ENCODE data around the gene EVI5. TPM values are rescaled to one million over a fixed set of nuclear protein-coding genes. Genes with fewer than 3 reads are reported as not detected.
"Not testable (repeated sequence)": the region's sequence is repeated elsewhere in the genome, so short reads cannot be mapped to it uniquely, and the experiment has no call there.

The EVI5 gene
- total RNA-seq, 1 experiment from 2014 or later = 11.4 TPM

GRCh38 chr1:92653605-92654381 lies 131.1 kb downstream of the EVI5 start (continued):
- TF ChIP-seq EMX1 (CRISPR knock-in tag; IDR thresholded peaks at IDR 0.05) (no peak), STAT6 (CRISPR knock-in tag; conservative IDR thresholded peaks at IDR 0.05; ENCODE audit: low read depth) (no peak), ZNF138 (CRISPR knock-in tag; conservative IDR thresholded peaks at IDR 0.05) (no peak), ATF3 (CRISPR knock-in tag; conservative IDR thresholded peaks at IDR 0.05) (no peak), NFE2L1 (CRISPR knock-in tag; IDR thresholded peaks at IDR 0.05) (no peak), SOX15 (CRISPR knock-in tag; IDR thresholded peaks at IDR 0.05) (no peak), MYBL2 (CRISPR knock-in tag; IDR thresholded peaks at IDR 0.05) (no peak), PREB (CRISPR knock-in tag; IDR thresholded peaks at IDR 0.05; ENCODE audit: borderline replicate concordance) (no peak), FOXP1 (CRISPR knock-in tag; IDR thresholded peaks at IDR 0.05; ENCODE audit: borderline replicate concordance) (no peak), NR3C1 (CRISPR knock-in tag; conservative IDR thresholded peaks at IDR 0.05; ENCODE audit: low read depth) (no peak), ATF1 (CRISPR knock-in tag; IDR thresholded peaks at IDR 0.05) (no peak)

- H3K4me3 Mint-ChIP-seq; H3K27ac Mint-ChIP-seq; H3K27me3 Mint-ChIP-seq (ENCODE audit: low read depth); ATAC-seq; H3K36me3 Mint-ChIP-seq; CTCF ChIA-PET; POLR2A ChIA-PET; H3K4me1 Mint-ChIP-seq; DNase-seq (ENCODE audit: low spot score): not testable (repeated sequence)
- peaks cover 10% of the 10 kb centered on the region for H3K9me3 Mint-ChIP-seq
These were observed 144.2 kb downstream of the EVI5 start for GRCh38 chr1:92640686-92641085.

- Mint-ChIP-seq H3K9me3 (peaks cover 24% of the 10 kb centered on the region), H3K27ac (no peak overlapping the region), H3K27me3 (ENCODE audit: low read depth) (no peaks in the 10 kb centered on the region; the same call in 1 of the 2 replicates), H3K4me1 (peaks cover 9% of the 10 kb centered on the region; the same call in 1 of the 2 replicates), H3K36me3 (peaks cover 27% of the 10 kb centered on the region), H3K4me3 (no peak overlapping the region)
- POLR2A ChIA-PET = no interaction called here
- ATAC-seq (no peak), DNase-seq (ENCODE audit: low spot score) (no peak)
- CTCF ChIA-PET = no interaction called here
- TF ChIP-seq ATF6 (CRISPR knock-in tag; IDR thresholded peaks at IDR 0.05) (no peak), NFATC4 (CRISPR knock-in tag; IDR thresholded peaks at IDR 0.05) (no peak), CREB1 (CRISPR knock-in tag; IDR thresholded peaks at IDR 0.05) (no peak), FOXJ3 (CRISPR knock-in tag; IDR thresholded peaks at IDR 0.05; ENCODE audit: borderline replicate concordance) (no peak), ZNF423 (CRISPR knock-in tag; IDR thresholded peaks at IDR 0.05) (no peak), ZNF121 (CRISPR knock-in tag; IDR thresholded peaks at IDR 0.05) (no peak), PRDM15 (CRISPR knock-in tag; IDR thresholded peaks at IDR 0.05) (no peak), ZNF219 (CRISPR knock-in tag; IDR thresholded peaks at IDR 0.05; ENCODE audit: borderline replicate concordance) (no peak), ELF4 (CRISPR knock-in tag; IDR thresholded peaks at IDR 0.05; ENCODE audit: low read depth) (no peak), IRF2 (CRISPR knock-in tag; IDR thresholded peaks at IDR 0.05; ENCODE audit: borderline replicate concordance, low read depth) (no peak), NFE2L1 (CRISPR knock-in tag; IDR thresholded peaks at IDR 0.05) (no peak), E2F5 (CRISPR knock-in tag; IDR thresholded peaks at IDR 0.05) (no peak), FOXK1 (CRISPR knock-in tag; IDR thresholded peaks at IDR 0.05) (no peak)
These were observed 146.4 kb downstream of the EVI5 start for GRCh38 chr1:92638498-92638897.
